Activated CD8-positive, alpha-beta T cell treated with anti-CD3 and anti-CD28 coated beads, Interleukin-2, amount 10 ng/mL, durations not matched to agents 7 days and 5 days (primary cell): Measurements from ENCODE around the gene VEZF1. TPM values are rescaled to one million over a fixed set of nuclear protein-coding genes. Genes with fewer than 3 reads are reported as not detected.

Experiments used
- ATAC-seq: fragments of 150-1000 bp; cut with Tn5 transposase; one replicate; pipeline ENCODE4 v1.10.0; 2021; ENCODE audit warnings: moderate library complexity
- CTCF ChIA-PET: fragments of 350-600 bp; sonication (Branson Sonifier 250); formaldehyde crosslinking; loops from one replicate; lab custom pipeline; 2021; ENCODE audit warnings: antibody characterized with exemption; lab: Charles Lee
- POLR2A ChIA-PET: fragments of 350-600 bp; sonication (Branson Sonifier 250); formaldehyde crosslinking; loops from one replicate; lab custom pipeline; 2021; ENCODE audit warnings: antibody characterized with exemption; lab: Charles Lee
- DNase-seq: peaks from one replicate; pipeline ENCODE4 v3.0.0-alpha.2; 2020
- H3K27ac Mint-ChIP-seq: one replicate; pipeline ENCODE4 v1.8.0; 2021; ENCODE audit warnings: mild to moderate bottlenecking, mixed read lengths
- H3K27me3 Mint-ChIP-seq: one replicate; pipeline ENCODE4 v1.8.0; 2021; ENCODE audit warnings: low read depth, mixed read lengths
- H3K36me3 Mint-ChIP-seq: one replicate; pipeline ENCODE4 v1.8.0; 2021; ENCODE audit warnings: low read depth, mixed read lengths
- H3K4me1 Mint-ChIP-seq: one replicate; pipeline ENCODE4 v1.8.0; 2021; ENCODE audit warnings: low read depth, mixed read lengths
- H3K4me3 Mint-ChIP-seq: one replicate; pipeline ENCODE4 v1.8.0; 2021; ENCODE audit warnings: mild to moderate bottlenecking, mixed read lengths
- H3K9me3 Mint-ChIP-seq: one replicate; pipeline ENCODE4 v1.8.0; 2022; ENCODE audit warnings: mixed read lengths; ENCODE audit not compliant: insufficient read depth
- total RNA-seq, 2 experiments: library from RNA; stranded (reverse); gene quantifications; one replicate each; pipeline ENCODE4 v1.2.3, GENCODE V29; 2021

VEZF1 gene
- total RNA-seq, 2 experiments from 2014 or later = 37.5 to 37.6 TPM

DNA sequence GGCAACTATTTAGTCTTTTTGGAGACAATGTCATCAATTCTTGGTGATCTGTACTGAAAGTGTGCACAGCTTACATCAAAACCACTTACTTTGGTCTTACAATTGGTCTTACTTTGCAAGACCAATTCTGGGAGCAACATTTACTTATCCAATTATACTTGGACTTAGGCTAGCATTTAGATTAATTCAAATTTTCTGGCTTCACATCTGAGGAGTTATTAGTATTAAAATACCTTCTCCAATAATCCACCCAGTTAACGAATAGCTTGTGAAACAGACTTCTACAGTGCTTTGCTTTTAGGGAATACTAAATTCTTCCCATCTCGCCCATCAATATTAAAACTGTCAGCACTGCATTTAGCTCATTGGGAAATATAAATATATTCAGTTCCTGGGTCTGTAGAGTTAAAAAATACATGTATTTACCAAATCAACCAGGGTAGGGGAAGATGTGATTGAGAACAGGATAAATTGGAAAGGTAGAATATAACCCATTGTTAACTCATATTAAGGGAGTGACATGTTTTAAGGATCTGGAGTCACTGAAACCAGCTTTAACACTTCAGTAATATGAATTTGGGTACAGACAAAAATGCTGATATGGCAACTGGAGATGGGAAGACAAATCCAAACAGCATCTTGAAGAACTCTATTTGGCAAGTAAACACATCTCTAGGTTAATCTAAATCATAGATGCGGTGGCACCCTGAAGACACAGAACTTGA is 9.2 kb upstream of the VEZF1 start:
- Mint-ChIP-seq H3K36me3 (peaks cover 54% of the 10 kb centered on the region), H3K9me3 (no peaks in the 10 kb centered on the region), H3K4me3 (no peak overlapping the region), H3K4me1 (peaks cover 66% of the 10 kb centered on the region), H3K27me3 (no peaks in the 10 kb centered on the region), H3K27ac (peak overlapping the region; percentile 1)
- ATAC-seq (no peak), DNase-seq (no peak)
- ChIA-PET CTCF (interaction anchor here (0.9 to 7.2 kb wide), 12 partner anchors 9 to 175 kb away, joined by 3 to 84 read pairs (median 7); partner anchors contain the start of gene SRSF1), POLR2A (interaction anchor here (1.5 to 4.5 kb wide), 3 partner anchors 9 to 137 kb away, joined by 4 to 29 read pairs (median 6); partner anchors contain the start of genes SRSF1 and VEZF1)

DNA sequence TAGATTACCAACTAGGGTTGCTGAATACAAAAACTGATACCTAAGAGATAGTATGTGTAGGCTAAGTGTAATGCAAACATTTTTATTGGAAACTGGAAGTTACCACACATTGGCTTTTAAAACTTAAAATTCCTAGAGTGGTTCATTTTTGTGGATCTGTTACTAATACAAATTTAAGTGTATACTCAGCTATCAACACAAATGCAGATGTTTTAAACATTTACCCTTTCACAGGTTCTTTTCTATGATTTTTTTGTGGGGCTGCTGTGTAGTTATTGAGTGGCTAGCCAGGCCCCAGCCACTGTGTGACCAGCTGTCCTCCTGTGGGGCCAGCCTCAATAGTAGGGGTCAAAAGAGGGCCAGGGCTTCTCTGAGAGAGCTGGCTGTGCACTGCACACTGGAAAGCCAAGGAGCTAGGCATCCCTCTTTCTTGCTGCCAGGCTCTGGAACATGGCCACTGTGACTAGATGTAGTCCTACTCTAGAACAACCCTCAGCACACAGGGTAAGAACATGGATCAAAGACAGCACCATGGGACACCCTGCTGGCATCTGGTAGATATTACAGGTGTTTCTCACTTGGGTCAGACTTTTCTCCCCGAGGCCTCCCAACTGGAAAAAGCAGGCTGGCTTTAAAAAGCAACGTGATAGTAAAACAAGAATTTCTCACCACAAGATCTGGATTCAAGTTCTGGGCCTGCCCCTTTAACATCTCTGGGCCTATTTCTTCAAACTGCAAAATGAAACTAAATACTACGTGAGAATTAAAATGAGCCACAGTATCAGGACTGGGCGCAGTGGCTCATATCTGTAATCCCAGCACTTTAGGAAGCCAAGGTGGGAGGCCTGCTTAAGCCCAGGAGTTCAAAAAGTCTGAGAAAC is 7.3 kb upstream of the VEZF1 start:
- Mint-ChIP-seq H3K9me3 (no peaks in the 10 kb centered on the region), H3K27ac (no peak overlapping the region), H3K4me3 (no peak overlapping the region), H3K36me3 (peaks cover 47% of the 10 kb centered on the region), H3K4me1 (peaks cover 60% of the 10 kb centered on the region), H3K27me3 (no peaks in the 10 kb centered on the region)
- ATAC-seq (peak; percentile 73), DNase-seq (peak; percentile 64)
- POLR2A ChIA-PET = interaction anchor here (0.7 to 4.5 kb wide), 5 partner anchors 11 to 146 kb away, joined by 3 to 29 read pairs (median 6); partner anchors contain the start of genes MRPS23 and SRSF1
- CTCF ChIA-PET = interaction anchor here (0.6 to 5.9 kb wide), 7 partner anchors 9 to 144 kb away, joined by 3 to 84 read pairs (median 4); no protein-coding TSS in a partner anchor

DNA sequence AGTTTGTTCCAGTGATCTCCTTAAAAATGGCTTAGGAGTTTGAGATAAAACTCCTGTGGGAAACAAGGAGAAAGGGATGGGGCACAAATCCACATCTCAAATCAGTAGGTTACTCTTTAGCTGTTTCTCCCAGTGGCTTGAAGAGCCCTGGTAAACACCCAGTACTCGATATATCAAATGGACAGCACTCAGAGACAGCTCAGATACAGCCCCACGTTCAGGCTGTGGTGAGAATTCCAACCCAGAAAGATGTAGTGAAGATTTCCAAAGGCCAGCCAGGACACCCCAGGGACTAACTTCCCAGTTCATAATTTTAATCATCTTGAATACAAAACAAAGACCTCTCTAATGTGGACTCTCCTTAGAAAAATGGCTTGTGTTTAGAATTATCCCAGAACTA is 6.4 kb upstream of the VEZF1 start:
- no peak for DNase-seq
- ChIA-PET POLR2A (interaction anchor here (0.7 to 2.6 kb wide), 3 partner anchors 13 to 144 kb away, joined by 6 to 7 read pairs (median 7); partner anchors contain the start of genes MRPS23 and SRSF1), CTCF (interaction anchor here (0.6 to 5.9 kb wide), 9 partner anchors 8 to 137 kb away, joined by 3 to 84 read pairs (median 4); no protein-coding TSS in a partner anchor)
- Mint-ChIP-seq H3K4me3 (no peak overlapping the region), H3K27me3 (no peaks in the 10 kb centered on the region), H3K4me1 (peaks cover 64% of the 10 kb centered on the region), H3K27ac (no peak overlapping the region), H3K36me3 (peaks cover 44% of the 10 kb centered on the region), H3K9me3 (no peaks in the 10 kb centered on the region)
- no peak for ATAC-seq

DNA sequence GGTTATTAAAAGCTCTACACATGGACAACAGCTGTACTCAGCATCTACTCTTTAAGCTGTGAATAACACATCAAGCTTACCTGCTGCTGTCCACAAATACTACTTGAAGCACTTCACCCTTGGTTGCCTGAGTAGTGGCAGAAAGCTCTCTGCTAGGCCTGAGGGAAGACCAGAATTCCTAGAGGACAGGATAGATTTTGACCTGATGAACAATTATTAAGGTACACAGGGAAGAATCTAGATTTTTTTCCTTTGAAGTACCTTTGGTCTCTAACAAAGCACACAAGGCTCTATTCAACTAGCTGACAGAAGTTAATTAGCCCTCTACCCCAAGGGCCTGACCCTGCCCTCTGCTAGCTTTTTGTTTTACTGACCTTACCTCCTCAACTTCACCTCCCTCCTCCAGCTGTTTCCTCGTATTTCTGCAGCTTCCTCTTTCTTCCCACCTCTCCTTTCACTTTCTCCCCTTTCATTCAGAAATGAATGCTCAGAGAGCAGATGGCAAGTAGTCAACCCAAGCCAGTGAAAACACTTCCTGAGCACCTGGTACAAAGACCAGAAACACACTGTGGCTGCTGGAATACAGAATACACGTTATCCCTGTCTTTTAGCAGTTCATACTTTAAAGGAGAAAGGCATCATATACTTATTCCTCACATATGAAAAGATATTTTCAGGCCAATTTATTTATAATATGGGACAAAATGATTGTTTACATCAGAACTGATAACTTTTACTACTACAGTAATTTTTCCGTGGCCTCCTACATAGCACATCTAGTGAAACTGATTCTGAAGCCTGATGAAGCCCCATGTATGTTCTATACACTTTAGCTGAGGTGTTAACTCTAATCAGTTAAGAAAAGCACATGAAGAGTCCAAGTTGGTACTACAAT is 5.7 kb upstream of the VEZF1 start:
- ATAC-seq (no peak), DNase-seq (no peak)
- POLR2A ChIA-PET = interaction anchor here (0.6 to 2.6 kb wide), 5 partner anchors 9 to 311 kb away, joined by 3 to 7 read pairs (median 3); partner anchors contain the start of genes MRPS23 and SRSF1
- peaks cover 45% of the 10 kb centered on the region for H3K36me3 Mint-ChIP-seq
- CTCF ChIA-PET = interaction anchor here (0.7 to 5.9 kb wide), 14 partner anchors 9 to 179 kb away, joined by 3 to 84 read pairs (median 4); partner anchors contain the start of gene SRSF1
- peak overlapping the region; percentile 21 for H3K27ac Mint-ChIP-seq
- no peak overlapping the region for H3K4me3 Mint-ChIP-seq
- H3K27me3 Mint-ChIP-seq = no peaks in the 10 kb centered on the region
- H3K9me3 Mint-ChIP-seq = no peaks in the 10 kb centered on the region
- H3K4me1 Mint-ChIP-seq = peaks cover 66% of the 10 kb centered on the region

DNA sequence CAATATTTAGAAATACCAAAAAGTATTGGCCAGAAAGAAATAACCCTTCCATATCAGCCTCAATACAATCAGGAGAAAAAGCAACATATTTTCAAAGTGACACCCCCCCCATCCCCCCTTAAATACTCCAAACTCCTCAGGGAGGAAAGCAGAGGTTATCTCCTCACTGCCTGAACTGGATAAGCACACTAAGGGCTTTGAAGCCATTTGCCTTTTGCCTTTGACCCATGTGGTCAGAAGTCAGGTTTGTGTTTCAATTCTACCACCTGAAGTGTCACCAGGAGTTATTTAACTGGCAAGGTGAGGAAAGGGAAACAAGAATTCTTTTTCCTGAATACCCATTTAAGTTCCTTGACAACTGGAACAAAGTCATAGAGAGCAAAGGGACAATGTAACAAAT is 3.5 kb upstream of the VEZF1 start:
- H3K27ac Mint-ChIP-seq = no peak overlapping the region

DNA sequence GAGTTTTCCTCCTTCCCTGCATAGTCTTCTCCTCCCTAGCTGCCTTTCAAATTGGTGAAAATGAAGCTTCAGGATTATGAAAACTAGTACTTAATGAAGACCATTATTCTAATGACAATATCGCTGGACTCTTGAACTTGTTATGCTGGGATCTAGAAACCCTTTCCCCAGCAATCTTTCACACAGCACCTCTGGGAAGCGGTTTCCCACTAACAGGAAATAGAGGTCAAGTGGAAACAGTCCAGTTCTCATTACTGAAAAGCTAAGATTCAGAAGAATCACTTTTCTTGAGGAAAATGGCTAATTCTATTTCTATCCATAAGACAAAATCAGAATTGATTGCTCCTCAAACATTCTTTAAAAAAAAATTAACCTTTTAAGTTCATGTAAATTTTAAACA is 2.0 kb upstream of the VEZF1 start:
- H3K4me3 Mint-ChIP-seq = no peak overlapping the region
- no peak for DNase-seq
- CTCF ChIA-PET = interaction anchor here (0.7 to 3.9 kb wide), 9 partner anchors 9 to 331 kb away, joined by 3 to 71 read pairs (median 4); partner anchors contain the start of gene SRSF1
- ATAC-seq = no peak
- no peaks in the 10 kb centered on the region for H3K27me3 Mint-ChIP-seq
- H3K27ac Mint-ChIP-seq = peak overlapping the region; percentile 32
- H3K36me3 Mint-ChIP-seq = peaks cover 36% of the 10 kb centered on the region
- POLR2A ChIA-PET = interaction anchor here (0.6 to 2.4 kb wide), 5 partner anchors 8 to 123 kb away, joined by 3 to 18 read pairs (median 5); partner anchors contain the start of gene SRSF1
- H3K9me3 Mint-ChIP-seq = no peaks in the 10 kb centered on the region
- peaks cover 62% of the 10 kb centered on the region for H3K4me1 Mint-ChIP-seq

More for the DNA sequence above, 3.5 kb upstream of the VEZF1 start:
- POLR2A ChIA-PET = interaction anchor here (2.3 to 2.4 kb wide), 2 partner anchors 10 to 15 kb away, joined by 8 to 18 read pairs; partner anchors contain the start of gene SRSF1
- DNase-seq (no peak), ATAC-seq (no peak)
- Mint-ChIP-seq H3K27me3 (no peaks in the 10 kb centered on the region), H3K9me3 (no peaks in the 10 kb centered on the region), H3K36me3 (peaks cover 31% of the 10 kb centered on the region), H3K4me3 (no peak overlapping the region), H3K4me1 (peaks cover 60% of the 10 kb centered on the region)
- CTCF ChIA-PET = interaction anchor here (0.7 to 3.9 kb wide), 2 partner anchors 9 to 141 kb away, joined by 3 to 71 read pairs; no protein-coding TSS in a partner anchor

DNA sequence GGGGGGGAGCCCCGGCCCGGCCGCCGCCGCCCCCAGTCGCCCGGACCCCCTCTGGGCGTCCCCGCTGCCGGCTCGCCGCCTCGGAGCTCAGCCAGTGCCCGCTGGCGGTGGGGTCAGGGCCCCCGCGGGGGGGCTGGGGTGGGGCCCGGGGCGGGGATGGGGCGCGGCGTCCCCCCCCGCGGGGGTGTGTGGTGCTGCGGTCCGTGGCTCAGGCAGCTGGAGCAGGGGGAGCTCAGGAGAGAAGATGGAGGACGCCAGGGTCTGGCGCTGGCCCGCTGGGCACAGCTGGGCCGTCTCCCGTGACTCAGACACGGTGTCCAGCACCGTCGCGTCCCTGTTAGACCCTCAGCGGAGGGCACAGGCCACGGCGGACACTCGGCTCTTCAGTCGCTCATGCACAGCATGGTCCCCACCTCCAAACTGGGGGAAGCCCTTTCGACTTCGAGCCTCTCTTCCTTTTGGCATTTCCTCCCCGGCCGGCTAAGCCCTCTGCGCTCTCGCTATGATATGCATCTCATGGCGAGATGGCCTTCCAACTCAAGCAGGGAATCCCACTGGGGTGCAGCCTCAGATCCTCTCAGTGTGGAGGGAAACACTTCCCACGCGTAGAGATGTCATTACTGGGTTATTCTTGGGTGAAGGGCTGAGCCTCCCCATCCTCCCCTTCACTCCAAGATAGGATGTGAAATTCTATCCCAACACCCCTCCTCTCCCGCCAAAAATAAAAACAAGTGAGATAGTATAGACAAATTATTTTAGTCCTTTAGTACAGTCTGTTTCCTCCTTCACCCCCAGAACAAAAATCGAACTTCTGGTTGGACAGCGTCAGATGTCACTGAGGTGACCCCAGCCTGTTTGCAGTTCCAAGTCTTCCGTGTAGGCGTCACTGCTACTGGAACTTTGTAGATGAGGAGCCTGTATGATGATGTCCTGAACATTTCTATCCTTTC is 522 bp upstream of the VEZF1 start:
- CTCF ChIA-PET = interaction anchor here (0.6 to 3.9 kb wide), 6 partner anchors 7 to 132 kb away, joined by 3 to 71 read pairs (median 4); no protein-coding TSS in a partner anchor
- Mint-ChIP-seq H3K4me1 (peaks cover 64% of the 10 kb centered on the region), H3K36me3 (peaks cover 42% of the 10 kb centered on the region), H3K9me3 (no peaks in the 10 kb centered on the region), H3K4me3 (peak overlapping the region; percentile 84), H3K27me3 (no peaks in the 10 kb centered on the region), H3K27ac (peak overlapping the region; percentile 92)
- POLR2A ChIA-PET = interaction anchor here (0.5 to 2.4 kb wide), 14 partner anchors 9 to 1118 kb away, joined by 3 to 18 read pairs (median 3); partner anchors contain the start of genes HSF5, MRPS23, SRSF1 and TRIM37
- DNase-seq (peak; percentile 75), ATAC-seq (peak; percentile 74)

DNA sequence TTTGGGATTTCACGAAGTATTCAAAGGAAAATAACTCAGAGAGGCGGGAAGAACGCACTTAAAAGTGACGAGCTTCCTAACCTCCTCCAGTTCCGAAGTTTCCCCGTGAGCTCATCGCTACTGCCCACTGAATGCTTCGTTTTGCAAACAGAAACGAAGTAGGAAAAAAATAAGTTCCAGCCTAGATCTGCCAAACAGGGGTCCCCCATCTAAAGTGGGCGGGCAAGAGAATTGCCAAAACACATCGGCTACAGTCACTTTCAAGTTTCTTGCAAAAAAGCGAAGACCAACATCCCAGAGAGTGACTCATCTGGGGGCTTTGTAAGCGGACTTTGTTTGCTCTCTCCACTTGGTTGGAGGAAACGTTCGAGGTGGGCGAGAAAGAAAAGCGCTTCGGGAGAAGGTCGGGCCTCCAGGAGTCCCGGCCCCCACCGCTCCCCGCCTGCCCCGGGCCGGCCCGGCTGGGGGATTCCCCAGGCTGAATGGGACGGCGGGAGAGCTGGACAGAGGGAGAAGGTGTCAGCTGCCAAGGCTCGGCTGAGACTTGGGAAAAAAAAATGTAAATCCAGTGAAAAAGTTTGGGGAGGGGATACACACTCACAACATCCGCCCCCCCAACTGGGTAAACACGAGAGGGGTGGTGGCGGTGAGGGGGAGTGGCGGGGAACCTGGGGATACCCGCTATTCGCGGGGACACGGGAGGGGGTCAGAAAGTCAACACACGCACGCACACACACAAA is 1.0 kb downstream of the VEZF1 start:
- ChIA-PET CTCF (interaction anchor here (0.7 to 3.3 kb wide), 17 partner anchors 8 to 204 kb away, joined by 3 to 52 read pairs (median 4); partner anchors contain the start of gene SRSF1), POLR2A (interaction anchor here (0.6 to 2.8 kb wide), 3 partner anchors 20 to 215 kb away, joined by 3 to 11 read pairs (median 4); partner anchors contain the start of gene SRSF1)
- Mint-ChIP-seq H3K4me1 (peaks cover 70% of the 10 kb centered on the region), H3K27ac (peak overlapping the region; percentile 76), H3K4me3 (peak overlapping the region; percentile 91), H3K27me3 (no peaks in the 10 kb centered on the region), H3K36me3 (peaks cover 51% of the 10 kb centered on the region), H3K9me3 (no peaks in the 10 kb centered on the region)
- peak; percentile 5 for ATAC-seq
- DNase-seq = peak; percentile 44

DNA sequence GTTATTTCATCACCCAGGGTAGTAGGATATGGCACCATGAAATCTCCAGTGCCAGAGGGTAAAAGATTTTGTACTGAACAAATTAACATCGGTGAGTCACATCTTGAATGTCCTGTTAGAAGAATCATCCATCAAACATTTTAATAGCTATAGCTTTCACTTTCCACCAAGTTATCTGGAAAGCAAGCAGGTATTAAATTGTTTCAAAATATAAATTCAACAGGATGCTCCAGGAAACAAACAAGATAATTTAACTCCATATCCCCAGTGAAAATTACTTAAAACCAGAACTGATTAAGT is 2.4 kb downstream of the VEZF1 start:
- ATAC-seq = no peak

More for the DNA sequence above, 2.4 kb downstream of the VEZF1 start:
- CTCF ChIA-PET = interaction anchor here (0.9 to 3.3 kb wide), 18 partner anchors 9 to 202 kb away, joined by 3 to 52 read pairs (median 4); partner anchors contain the start of gene SRSF1
- peak overlapping the region; percentile 38 for H3K4me3 Mint-ChIP-seq
- peaks cover 70% of the 10 kb centered on the region for H3K4me1 Mint-ChIP-seq
- no peaks in the 10 kb centered on the region for H3K27me3 Mint-ChIP-seq
- no peak for DNase-seq
- no peaks in the 10 kb centered on the region for H3K9me3 Mint-ChIP-seq
- H3K27ac Mint-ChIP-seq = no peak overlapping the region
- H3K36me3 Mint-ChIP-seq = peaks cover 60% of the 10 kb centered on the region
- POLR2A ChIA-PET = interaction anchor here (0.7 to 2.8 kb wide), 2 partner anchors 21 to 30 kb away, joined by 3 to 11 read pairs; partner anchors contain the start of genes CUEDC1 and SRSF1
